Ureter (tissue), 1 donor: Measurements from ENCODE around the gene FRMD4A. TPM values are rescaled to one million over a fixed set of nuclear protein-coding genes. Genes with fewer than 3 reads are reported as not detected.
"Not testable (repeated sequence)": the region's sequence is repeated elsewhere in the genome, so short reads cannot be mapped to it uniquely, and the experiment has no call there.

Source experiments
- DNase-seq: peaks from one replicate; pipeline ENCODE4 v3.0.0-alpha.2; 2020; ENCODE audit warnings: low spot score
- total RNA-seq: library from RNA; stranded (reverse); gene quantifications from one replicate; pipeline ENCODE4 v1.2.4, GENCODE V29; 2023
- donor health status: DM: yes; HTN: yes; CAD: no.

FRMD4A gene
- total RNA-seq, 1 donor from 2014 or later = 37.9 TPM

DNA sequence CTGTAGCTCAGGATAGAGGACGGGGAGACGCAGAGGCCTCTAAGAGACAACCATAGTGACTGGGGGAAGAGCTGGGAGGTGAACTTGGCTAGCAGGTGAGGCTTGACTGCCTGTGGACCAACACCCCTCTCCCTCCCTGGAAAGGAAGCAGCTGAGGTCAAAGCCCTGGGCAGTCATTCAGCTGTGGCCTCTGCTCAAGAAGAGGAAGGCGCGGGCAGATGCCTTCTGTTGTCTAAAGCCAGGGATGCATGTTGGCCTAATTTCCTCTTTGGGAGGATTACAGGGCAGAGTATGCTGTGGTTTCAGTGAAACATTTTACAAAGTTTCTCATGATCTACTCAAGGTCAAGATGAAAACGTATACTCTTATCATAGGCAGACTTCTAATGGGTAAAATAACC, 416.8 kb downstream of the FRMD4A start:
- DNase-seq = no peak

DNA sequence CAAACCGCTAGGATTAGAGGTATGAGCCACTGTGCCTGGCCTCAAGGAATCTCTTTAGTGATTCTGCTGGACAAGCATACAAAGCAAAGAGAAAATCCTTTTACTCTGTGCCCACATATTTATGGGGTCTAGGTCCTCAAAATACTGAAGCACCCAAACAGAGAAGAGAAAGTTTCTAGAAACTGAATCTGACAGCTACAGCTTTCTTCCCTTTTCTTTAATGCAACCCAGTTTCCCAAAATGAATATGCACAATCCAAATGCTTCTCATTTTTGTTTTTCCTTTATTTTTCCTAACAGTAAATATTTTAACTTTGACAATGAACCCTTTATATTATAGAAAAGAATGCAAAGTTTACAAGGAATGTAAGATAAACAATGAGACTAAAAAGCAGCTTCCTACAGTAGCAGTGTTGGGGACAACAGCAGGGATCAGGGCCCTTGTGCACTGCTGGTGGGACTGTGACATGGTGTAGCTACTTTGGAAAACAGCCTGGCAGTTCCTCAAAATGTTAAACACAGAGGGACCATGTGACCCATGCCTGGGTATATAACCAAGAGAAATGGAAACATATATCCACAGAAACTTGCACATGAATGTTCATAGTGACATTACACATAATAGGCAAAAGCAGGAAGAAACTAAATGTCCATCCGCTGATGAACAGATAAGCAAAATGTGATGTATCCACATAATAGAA, 418.8 kb downstream of the FRMD4A start:
- no peak for DNase-seq

DNA sequence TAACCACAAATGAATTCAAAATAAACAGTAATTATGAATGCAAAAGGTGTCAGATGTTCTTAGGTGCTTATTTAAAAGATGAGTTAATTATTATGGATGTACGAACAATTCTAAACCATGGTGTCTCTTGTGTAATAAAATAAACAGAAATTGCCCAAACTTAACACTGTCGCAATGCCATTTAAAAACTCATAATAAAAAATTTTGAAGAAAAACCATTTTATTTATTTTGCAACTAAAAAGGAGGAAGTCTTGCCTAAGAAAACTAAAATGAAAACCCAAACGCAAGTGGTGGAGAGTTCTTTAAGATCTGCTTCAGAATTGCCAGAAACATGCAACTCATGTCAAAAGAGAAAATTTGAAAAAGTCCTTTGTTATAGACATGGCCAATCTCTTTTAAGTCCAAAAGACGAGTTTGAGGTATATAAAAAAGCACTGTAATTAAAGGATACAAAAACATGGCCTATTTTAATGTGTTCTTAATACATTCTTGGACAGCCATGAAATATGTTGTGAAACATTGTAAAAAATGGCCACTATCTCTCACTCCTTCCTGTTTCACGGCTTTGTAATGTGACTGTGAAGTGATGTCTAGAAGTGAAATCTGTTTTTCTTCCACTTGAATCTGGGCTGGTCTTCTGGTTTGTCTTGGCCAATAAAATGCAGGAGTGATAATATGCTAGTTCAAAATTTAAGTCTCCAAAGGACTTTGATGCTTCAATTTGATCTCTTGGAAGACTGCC, 421.0 kb downstream of the FRMD4A start:
- no peak for DNase-seq

DNA sequence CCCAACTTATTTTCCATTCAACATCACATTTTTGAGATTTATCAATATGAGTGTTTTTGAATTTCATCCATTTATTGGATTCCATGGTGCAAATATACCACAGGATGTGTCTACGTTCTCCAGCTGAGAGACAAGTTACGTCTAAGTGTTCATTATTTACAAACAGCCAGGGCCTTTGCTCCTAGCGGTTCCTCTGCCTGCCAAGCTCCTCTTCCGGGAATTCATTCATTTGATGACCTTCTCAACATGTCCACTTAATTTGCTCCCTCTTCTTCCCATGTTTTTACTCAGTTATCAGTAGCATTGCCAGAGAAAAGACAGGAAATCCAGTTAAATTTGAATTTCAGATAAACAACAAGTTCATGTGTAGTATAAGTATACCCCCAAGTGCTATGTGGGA, 422.2 kb downstream of the FRMD4A start:
- DNase-seq = no peak

DNA sequence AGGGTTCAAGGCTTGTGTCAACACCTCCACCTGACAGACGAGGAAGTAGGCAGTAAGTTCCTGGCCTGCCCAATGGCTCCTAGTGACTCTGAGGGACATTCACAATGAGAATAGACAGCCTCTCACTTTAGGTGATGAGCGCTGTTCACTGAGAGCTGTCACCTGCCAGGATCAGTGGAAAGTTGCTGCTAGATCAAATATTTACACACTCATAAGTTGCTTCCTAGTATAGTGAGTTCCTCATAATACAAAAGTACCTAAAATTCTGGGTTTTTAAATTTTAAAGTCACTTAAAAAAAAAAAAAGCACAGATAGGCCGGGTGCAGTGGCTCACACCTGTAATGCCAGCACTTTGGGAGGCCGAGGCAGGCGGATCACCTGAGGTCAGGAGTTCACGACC, 423.2 kb downstream of the FRMD4A start:
- no peak for DNase-seq

DNA sequence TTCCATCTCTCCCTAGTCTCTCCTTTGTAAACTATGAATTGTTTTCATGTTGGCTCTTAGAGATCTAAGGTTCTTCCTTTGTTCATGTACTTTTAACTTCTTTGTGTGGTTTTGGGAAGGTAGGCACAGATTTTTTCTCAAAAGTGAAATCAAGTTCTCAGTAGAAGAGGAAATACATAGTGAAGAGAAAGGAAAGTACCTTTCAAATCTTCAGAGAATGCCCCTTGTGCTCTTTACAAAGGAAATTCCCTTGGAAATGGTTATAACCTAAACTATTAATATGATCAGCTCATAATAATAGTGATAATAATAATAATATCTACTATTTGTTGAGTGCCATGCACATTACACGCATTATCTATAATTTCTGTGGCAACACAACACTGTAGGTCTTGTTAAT, 425.4 kb downstream of the FRMD4A start:
- no peak for DNase-seq

DNA sequence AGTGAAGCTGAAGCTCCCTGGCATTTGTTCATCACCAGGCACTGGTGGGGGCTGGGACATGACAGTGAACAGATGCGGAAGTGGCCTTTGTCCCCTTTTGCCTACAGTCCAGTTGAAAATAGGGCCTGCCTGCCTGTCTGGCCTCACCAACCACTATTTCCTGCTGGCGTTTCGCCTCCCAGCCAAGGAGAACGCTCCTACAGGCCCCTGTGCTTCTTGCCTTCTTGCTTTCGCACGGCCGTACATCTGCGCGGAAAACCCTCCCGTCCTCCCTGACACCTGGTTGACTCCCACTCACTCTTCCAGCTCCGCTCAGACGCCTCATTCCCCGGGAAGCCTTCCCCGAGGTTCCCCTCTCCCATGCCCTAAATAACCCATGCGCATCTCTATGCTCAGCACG, 426.7 kb downstream of the FRMD4A start:
- no peak for DNase-seq

DNA sequence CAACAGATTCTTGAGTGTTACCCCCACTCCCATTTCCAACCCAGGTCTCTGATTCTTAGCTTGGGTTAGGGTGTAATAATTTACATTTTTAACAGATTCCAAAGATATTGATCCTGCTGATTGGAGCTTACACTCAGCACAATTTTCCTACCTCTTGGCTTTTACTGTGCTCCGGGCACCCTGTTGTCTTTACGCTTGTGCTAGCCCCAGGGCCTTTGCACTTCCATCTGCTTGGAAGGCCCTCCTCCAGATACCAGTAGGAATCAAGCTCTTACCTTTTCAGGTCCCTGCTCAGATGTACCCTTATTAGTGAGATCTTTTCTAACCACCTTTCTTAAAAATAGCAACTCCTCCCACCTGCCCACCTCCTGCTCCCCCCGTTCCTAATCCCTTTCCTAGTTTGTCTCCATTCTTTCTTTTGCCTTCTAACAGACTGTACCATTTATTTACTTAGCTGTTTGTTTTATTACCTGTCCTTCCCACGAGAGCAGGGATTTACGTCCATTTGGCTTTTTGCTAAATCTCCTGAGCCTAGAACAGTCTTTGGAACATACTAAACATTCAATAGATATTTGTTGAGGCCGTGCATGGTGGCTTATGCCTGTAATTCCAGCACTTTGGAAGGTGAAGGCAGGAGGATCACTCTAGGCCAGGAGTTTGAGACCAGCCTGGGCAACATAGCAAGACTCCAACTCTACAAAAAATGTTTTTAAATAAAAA, 427.7 kb downstream of the FRMD4A start:
- no peak for DNase-seq

DNA sequence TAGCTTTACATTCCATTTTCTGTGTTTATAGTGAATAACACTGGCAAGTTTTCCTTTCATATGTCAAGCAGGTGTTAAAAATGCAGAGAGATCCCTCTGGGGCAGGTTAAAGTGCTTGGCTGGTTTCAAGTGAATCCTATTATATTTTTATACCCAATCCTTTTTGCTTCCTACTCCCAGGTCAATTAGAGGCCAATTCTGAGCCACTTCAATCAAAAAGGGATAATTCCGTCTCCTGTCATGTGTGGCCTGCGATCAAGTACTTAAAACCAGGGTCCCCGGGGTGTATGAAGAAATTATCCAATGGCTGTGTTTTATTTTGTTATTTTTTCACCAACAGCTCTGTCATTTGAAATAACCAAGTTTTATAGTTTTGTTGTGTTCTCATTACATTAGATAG, 430.8 kb downstream of the FRMD4A start:
- DNase-seq = no peak

DNA sequence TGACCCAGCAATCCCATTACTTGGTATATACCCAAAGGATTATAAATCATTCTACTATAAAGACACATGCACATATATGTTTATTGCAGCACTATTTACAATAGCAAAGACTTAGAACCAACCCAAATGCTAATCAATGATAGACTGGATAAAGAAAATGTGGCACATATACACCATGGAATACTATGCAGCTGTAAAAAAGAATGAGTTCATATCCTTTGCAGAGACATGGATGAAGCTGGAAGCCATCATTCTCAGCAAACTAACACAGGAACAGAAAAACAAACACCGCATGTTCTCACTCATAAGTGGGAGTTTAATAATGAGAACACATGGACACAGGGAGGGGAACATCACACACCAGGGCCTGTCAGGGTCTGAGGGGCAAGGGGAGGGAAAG, 434.6 kb downstream of the FRMD4A start:
- DNase-seq = not testable (repeated sequence)

DNA sequence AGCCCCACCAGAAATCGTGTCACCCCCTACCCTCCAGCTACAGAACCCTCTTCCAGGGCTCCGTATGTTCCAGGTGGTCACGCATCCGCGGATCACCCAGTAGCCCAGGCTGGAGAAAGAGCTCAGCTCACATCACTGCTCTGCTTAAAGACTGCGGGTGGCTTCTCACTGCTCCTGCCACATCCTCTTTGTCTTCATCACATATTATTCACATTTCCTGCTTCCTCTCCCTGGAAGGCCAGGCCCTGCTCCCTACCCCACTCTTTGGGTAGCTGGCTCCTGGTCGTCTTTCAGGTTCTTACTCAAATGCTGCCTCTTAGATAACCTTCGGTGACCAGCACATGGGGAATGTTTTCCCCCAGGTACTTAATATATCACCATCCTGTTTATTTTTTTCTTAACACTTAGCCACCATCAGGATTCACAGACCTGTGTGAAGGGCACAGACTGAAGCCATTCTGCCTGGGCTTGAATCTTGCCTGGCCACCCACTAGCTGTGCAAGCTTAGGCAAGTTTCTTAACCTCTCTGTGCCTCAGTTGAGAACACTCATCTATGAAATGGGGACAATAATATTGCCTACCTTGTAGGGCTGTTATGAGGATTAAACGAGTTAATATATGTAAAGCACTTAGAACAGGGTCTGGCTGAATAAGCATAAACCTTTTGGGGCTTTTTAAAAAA, 436.2 kb downstream of the FRMD4A start:
- no peak for DNase-seq

DNA sequence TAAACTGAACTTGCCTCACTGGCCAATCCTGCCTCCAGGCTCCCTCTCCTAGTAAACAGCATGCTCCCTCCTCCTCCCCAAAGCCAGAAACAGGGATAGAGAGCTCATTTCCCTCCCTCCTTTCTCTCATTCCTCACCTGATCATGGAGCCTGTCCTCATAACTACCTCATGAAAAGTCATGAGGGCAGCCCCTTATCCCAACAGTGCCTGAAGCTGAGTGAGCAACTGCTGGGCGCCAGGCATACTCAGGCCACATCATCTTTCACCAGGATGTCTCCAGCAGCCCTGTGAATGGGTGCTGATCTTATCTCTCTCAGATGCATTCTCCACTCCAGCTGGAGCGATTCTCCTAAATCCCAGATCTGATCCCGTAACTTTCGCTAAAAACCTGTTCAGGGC, 436.8 kb downstream of the FRMD4A start:
- no peak for DNase-seq

DNA sequence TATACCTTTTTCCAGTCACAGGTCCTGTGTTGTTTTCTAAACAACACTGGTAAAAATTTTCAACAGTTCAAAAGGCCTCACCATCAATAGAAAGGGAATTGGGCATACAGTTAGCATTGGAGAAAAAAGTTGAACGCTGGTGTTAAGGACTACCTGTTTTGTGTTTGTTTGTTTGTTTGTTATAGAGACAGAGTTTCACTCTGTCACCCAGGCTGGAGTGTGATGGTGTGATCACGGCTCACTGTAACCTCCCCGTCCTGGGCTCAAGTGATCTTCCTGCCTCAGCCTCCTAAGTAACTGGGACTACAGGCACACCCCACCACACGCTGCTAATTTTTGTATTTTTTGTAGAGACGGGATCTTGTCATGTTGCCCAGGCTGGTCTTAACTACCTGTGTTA, 437.9 kb downstream of the FRMD4A start:
- DNase-seq = no peak

DNA sequence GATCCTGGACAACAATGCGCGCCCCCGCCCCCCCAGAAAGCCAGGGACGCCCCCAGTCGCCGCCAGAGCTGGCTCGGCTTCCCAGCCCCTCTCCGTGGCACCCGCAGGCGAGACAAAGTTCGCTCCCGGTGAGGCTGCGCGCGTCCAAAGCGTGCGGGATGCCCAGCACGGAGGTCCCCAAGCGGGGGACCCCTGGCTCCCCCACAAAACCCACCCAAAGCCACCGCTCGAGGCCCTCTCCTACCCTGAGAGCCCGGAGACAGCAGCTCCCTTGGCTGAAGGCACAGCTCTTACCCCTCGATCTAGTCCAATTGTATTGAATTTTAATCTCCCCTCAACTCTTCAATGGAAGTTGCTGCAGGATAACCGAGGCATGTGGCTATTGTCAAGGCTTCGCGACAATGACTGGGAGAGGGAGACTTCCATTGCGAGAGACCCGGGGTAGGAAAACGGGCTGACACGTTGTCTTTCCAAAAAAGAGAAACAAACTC, 438.7 kb downstream of the FRMD4A start:
- DNase-seq = no peak

DNA sequence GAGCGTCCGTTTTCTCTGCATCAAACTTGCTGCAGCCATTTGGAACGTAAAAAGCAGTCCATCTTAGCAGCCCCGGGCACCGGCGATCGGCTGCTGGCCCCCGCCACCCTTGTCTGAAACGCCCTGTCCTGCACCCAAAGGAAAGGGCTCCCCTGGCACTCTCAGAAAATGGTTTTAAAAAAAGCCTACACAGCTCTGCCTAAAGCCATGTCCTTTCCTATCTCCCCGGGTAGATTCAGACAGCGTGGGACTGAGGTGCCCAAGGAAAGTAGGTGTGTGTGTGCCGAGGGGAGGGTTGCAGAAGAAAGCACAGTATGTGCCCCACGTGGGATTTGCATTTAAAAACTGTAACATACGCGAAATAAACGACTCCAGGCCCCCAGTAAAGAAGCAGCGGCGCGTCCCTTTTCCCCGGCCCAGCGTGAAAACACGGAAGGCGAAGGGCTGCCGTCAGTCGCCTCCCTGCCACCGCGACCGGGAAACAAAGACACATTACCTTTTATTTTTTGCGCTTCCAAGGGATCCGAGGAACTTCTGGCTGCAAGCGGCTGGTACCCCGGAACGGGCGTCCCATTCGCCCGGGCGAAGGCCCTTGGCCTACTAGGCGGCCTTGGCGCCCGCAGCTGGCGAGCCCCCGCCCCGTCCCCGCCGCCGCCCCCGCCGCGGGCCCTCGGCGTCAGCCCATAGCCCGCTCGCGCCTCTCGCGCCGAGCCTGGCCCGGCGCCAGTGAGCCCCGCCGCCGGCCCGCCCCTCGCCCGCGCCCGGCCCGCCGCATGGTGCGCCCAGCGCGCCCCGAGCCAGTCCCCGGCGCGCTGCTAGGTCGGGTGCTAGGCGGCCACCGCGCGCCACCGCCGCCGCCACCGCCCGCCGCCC, 439.4 kb downstream of the FRMD4A start:
- DNase-seq = no peak

DNA sequence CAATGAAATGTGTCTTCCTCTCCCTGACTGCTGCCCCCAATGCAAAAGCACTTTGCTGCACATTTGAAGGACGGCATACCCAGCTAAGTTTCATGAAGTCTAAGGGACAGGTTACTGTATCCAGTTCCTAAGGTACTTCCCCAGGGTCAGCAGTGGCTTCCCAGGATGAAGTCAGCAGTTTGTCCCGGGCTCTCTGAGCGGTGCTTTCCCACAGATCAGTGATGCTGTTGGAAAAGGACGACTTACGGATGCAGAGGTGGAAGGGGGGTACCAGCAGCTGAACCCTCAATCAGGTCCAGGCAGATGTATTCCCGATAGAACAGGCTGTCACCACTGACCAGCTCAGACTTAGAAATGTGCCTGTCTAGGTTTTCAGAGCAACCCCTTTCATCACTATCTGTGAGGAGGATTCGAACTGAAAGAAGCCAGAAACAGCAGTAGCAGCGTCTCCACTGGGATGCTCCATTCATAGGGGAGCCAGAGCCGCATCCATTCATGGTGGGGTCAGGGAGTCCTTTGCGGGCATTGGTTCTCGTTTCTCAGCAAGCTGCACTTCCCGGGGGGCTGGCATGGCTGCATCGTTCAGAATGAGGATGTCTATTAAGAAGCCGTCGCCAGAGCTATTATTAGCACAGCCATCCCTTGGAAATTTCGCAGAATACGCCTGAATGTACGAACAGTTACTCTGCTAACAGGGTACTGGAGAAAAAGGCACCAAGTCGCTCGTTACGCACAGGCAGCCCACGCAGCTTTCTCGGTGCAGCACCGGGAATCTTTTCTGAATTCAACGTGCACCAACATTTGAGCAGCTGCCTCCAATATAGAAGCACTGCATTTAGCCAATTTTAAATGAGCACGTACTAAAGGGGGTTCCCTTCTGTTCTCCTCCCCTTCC, 440.2 kb downstream of the FRMD4A start:
- no peak for DNase-seq

DNA sequence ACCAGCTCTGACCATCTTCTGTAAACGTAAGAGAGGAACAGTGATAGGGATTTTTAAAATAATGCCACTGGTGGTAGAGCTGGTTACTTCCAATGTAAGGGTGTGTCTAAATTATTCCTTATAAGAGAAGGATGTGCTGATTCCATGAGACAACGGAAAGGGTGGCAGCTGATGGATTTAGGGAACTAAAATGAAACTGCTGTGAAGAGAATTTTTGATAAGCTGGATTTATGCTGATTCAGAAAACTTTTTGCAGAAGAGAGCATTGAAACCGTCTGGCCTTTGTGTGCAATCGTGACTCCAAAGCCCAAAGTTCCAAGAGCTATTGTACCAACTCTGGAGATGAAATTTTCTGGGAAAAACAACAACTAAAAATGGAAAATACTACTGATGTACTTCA, 443.0 kb downstream of the FRMD4A start:
- DNase-seq = no peak

DNA sequence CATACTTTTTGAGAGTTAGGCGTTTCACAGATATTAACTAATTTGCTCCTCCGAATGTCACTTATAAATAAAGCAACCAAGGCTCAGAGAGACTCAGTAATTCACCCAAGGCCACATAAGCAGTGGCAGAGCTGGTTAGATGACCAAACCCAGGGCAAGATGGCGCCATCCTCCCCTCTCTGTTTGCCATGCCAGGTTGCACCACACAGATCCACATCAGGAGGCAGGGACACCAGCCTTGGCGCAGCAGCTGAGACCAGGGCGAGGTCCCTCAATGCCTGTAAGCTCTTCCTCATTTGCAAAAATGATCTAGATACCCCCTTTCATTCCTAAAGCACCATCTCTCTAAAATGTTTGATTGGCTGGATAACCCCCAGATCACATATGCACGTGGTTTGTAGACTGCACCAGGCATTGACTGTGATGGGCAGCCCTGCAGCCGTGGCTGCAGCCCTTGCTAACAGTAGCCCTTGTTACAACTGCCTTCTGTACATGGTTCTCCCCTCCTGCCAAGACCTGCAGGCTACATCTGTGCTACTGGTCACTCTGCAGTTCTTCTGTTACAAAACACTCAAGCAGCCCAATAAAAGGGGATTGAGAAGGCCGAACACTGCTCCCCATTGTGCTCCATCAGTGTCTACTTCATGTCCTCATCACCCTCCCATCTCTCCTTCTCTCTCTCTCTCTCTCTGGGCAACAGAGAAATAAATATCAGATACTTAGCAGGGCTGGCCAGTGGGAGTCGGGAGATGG, 445.3 kb downstream of the FRMD4A start:
- no peak for DNase-seq
